Mesothelial cell of epicardium (in vitro differentiated cells): Measurements from ENCODE around the gene LYZL2. TPM values are rescaled to one million over a fixed set of nuclear protein-coding genes. Genes with fewer than 3 reads are reported as not detected.
"Not testable (repeated sequence)": the region's sequence is repeated elsewhere in the genome, so short reads cannot be mapped to it uniquely, and the experiment has no call there.

Experiments
- DNase-seq, 2 experiments: peaks; one replicate each; pipeline ENCODE4 v3.0.0; 2021; ENCODE audit warnings: low spot score in 2 of 2; ENCODE audit not compliant: unreplicated experiment in 2 of 2
- H3K27ac Mint-ChIP-seq: 2 replicates; pipeline ENCODE4 v1.8.0; 2021; ENCODE audit warnings: mixed read lengths
- H3K27me3 Mint-ChIP-seq: 2 replicates; pipeline ENCODE4 v1.8.0; 2021; ENCODE audit warnings: low read depth, mixed read lengths
- H3K36me3 Mint-ChIP-seq: 2 replicates; pipeline ENCODE4 v1.8.0; 2021; ENCODE audit warnings: mixed read lengths
- H3K4me1 Mint-ChIP-seq: 2 replicates; pipeline ENCODE4 v1.8.0; 2021; ENCODE audit warnings: mixed read lengths
- H3K4me3 Mint-ChIP-seq: 2 replicates; pipeline ENCODE4 v1.8.0; 2021; ENCODE audit warnings: mild to moderate bottlenecking, moderate library complexity, mixed read lengths
- H3K9me3 Mint-ChIP-seq: 2 replicates; pipeline ENCODE4 v1.8.0; 2021; ENCODE audit warnings: mixed read lengths
- total RNA-seq: library from RNA; stranded (reverse); gene quantifications from 3 replicates; pipeline ENCODE4 v1.2.1, GENCODE V29; 2021
- TF ChIP-seq, protein P1 (sequence below): fragments of 200-600 bp; sonication (generic); IDR thresholded peaks from one replicate; pipeline ENCODE4 v1.5.0; 2021; ENCODE audit warnings: antibody characterized with exemption; ENCODE audit not compliant: unreplicated experiment

The LYZL2 gene
- total RNA-seq, 1 donor from 2014 or later, result not detected

DNA sequence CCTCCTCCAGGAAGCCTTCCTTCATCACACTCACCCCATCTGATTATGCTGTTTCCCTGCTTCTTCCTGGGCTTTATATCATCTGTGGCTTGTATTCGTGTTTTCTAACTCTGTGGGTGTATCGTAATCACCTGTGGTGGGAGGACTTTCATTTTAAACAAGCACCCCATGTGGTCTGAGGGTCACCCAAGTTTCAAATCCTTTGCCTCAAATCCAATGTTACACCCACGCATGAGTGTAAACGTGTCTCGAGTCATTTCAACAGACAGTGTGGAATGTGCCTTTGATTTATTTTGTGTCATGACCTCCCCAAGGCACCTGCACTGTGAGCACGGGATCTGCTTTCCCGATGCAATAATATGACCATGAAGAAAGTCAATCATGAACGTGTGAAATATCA is 17.5 kb upstream of the LYZL2 start:
- H3K36me3 Mint-ChIP-seq, result no peaks in the 10 kb centered on the region
- H3K27me3 Mint-ChIP-seq, result peaks cover 15% of the 10 kb centered on the region
- H3K27ac Mint-ChIP-seq, result no peak overlapping the region
- H3K4me3 Mint-ChIP-seq, result no peak overlapping the region
- peaks cover 15% of the 10 kb centered on the region for H3K4me1 Mint-ChIP-seq
- no peaks in the 10 kb centered on the region for H3K9me3 Mint-ChIP-seq
- DNase-seq, result no peak
- TF ChIP-seq, protein P1, sequence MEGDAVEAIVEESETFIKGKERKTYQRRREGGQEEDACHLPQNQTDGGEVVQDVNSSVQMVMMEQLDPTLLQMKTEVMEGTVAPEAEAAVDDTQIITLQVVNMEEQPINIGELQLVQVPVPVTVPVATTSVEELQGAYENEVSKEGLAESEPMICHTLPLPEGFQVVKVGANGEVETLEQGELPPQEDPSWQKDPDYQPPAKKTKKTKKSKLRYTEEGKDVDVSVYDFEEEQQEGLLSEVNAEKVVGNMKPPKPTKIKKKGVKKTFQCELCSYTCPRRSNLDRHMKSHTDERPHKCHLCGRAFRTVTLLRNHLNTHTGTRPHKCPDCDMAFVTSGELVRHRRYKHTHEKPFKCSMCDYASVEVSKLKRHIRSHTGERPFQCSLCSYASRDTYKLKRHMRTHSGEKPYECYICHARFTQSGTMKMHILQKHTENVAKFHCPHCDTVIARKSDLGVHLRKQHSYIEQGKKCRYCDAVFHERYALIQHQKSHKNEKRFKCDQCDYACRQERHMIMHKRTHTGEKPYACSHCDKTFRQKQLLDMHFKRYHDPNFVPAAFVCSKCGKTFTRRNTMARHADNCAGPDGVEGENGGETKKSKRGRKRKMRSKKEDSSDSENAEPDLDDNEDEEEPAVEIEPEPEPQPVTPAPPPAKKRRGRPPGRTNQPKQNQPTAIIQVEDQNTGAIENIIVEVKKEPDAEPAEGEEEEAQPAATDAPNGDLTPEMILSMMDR, result no peak

DNA sequence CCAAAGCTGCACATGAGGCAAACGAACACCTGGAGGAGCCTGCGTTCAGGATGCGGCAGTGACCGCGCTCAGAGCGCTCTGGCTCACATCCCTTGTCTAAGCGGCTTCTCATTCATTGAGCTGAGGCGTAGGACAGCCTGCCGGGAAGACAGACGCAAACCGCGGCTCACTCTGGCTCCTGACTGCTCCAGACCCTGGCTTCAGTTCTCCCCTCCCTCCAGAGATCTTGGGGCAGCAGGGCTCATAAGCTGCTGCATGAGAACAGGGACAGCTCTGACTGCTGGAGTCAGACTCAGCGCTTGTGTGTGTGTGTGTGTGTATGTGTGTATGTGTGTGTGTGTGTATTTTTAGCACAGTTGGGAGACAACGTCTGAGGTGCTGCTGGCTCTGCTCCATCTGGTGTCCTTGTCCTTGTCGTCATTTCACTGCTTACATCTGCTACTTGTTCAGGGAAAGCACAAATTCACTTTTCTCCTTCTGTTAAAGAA is 15.8 kb upstream of the LYZL2 start:
- H3K4me3 Mint-ChIP-seq, result no peak overlapping the region
- H3K9me3 Mint-ChIP-seq, result no peaks in the 10 kb centered on the region
- H3K36me3 Mint-ChIP-seq, result no peaks in the 10 kb centered on the region
- no peak for DNase-seq
- TF ChIP-seq, protein P1, result no peak
- no peak overlapping the region for H3K27ac Mint-ChIP-seq
- H3K4me1 Mint-ChIP-seq, result peaks cover 15% of the 10 kb centered on the region
- peaks cover 19% of the 10 kb centered on the region for H3K27me3 Mint-ChIP-seq

DNA sequence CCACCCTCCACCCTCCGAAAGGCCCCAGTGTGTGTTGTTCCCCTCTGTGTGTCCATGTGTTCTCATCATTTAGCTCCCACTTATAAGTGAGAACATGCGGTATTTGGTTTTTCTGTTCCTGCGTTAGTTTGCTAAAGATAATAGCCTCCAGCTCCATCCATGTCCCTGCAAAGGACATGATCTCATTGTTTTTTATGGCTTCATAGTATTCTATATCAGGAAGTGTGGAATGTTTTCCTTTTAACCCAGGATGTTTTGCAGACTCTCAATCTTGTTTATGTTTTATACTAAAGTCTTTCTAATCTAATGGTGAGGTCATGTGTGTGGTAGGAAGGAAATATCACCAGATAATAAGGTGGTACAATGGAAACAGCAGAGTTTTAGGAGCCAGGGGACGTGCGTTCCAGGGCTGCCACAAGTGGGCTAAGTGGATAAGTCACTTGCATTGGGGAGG is 14.9 kb upstream of the LYZL2 start:
- not testable (repeated sequence) for H3K4me3 Mint-ChIP-seq, H3K9me3 Mint-ChIP-seq, H3K27ac Mint-ChIP-seq, H3K36me3 Mint-ChIP-seq, DNase-seq
- Mint-ChIP-seq H3K27me3 (peaks cover 19% of the 10 kb centered on the region), H3K4me1 (peaks cover 15% of the 10 kb centered on the region)

DNA sequence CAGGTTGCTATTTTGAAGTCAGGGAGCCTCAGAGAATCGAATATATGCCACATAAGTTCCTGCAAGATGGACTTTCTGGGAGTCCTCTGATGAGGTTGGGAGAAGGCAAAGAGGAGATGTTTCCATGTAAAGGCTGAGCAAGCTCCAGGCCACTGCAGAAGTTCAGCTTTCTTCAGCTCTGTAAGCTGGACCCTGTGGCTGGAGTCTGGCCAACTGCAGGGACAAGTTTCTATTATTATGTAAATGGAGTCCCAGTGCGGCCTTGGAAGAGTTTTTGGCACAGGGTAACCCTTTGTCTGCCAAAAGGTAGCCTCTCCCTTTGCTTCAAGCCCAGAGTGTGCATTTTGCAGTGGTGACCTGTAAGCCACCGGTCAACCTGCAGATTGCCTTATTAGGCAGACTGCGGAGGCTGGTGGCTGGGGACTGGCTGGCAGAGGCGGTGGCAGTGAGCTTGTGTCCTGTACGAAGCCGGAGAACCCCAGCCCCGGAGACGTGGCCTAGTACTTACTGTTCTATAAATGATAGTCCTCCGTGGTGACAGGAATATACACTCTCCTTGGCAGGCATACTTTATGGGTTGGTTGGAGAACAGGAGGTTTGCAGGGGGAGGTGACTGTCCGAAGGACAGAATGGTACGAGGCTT is 14.1 kb upstream of the LYZL2 start:
- not testable (repeated sequence) for H3K4me3 Mint-ChIP-seq, DNase-seq, H3K9me3 Mint-ChIP-seq, H3K36me3 Mint-ChIP-seq, H3K27ac Mint-ChIP-seq
- Mint-ChIP-seq H3K27me3 (peaks cover 19% of the 10 kb centered on the region), H3K4me1 (peaks cover 15% of the 10 kb centered on the region)

DNA sequence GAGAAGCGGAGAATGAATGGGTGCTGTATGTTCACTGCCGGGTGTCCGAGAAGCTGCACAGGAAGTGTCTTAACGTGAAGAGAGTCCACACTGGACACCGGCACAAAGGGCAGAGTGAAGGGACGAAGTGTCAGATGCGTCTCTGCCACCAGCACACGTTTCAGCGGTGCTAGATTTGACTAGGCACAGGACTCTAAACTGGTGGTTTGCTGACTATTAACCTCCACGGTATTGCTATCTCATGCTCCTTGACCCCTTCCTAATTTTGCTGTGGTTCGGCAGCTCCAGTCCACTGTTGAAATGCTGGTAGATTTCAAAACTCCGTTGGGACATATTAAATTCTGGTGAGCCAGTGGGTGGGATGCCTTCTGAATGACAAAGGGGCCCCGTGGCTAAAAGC is 13.3 kb upstream of the LYZL2 start:
- not testable (repeated sequence) for H3K36me3 Mint-ChIP-seq, H3K27ac Mint-ChIP-seq, H3K4me3 Mint-ChIP-seq, H3K9me3 Mint-ChIP-seq, DNase-seq
- peaks cover 19% of the 10 kb centered on the region for H3K27me3 Mint-ChIP-seq
- peaks cover 15% of the 10 kb centered on the region for H3K4me1 Mint-ChIP-seq

DNA sequence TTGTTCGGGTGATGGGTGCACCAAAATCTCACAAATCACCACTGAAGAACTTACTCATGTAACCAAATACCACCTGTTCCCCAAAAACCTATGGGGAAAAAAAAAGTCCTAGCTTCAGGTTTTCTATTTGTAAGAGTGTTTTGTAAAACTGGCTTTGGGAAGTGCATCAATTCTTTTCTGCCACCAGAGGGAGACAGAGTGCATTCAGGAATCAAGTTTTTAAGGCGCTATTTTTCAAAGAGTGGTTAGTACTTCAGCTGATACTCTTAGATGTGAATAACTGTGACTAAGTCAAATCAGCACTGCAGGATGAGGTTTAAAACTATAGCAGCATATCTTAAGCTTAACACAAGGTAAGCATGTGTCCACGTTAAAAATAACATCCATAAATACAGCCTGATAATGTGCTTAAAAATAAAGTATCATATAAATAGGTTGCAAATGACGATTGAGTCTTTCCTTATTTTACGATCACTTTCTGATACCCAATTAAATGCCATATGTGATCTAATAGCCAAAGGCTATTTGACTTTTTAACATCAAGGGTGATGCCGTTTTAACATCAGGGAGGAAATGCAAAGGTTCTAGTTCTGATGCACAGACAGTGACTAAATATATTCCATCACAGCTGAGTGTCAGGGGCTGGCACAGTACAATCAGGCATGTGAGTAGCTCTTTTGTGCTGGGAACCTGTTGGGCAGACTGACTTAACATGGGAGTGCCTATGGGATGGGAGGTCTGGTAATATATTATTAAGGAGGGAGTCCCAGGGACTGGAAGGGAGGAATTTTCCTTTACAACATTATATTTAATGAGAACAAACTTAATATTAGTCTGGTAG is 10.6 kb upstream of the LYZL2 start:
- no peak overlapping the region for H3K4me3 Mint-ChIP-seq
- DNase-seq, result no peak
- H3K36me3 Mint-ChIP-seq, result no peaks in the 10 kb centered on the region
- H3K9me3 Mint-ChIP-seq, result no peaks in the 10 kb centered on the region
- no peak overlapping the region for H3K27ac Mint-ChIP-seq
- peaks cover 12% of the 10 kb centered on the region for H3K4me1 Mint-ChIP-seq
- TF ChIP-seq, protein P1, result peak; percentile 93
- H3K27me3 Mint-ChIP-seq, result peaks cover 13% of the 10 kb centered on the region

DNA sequence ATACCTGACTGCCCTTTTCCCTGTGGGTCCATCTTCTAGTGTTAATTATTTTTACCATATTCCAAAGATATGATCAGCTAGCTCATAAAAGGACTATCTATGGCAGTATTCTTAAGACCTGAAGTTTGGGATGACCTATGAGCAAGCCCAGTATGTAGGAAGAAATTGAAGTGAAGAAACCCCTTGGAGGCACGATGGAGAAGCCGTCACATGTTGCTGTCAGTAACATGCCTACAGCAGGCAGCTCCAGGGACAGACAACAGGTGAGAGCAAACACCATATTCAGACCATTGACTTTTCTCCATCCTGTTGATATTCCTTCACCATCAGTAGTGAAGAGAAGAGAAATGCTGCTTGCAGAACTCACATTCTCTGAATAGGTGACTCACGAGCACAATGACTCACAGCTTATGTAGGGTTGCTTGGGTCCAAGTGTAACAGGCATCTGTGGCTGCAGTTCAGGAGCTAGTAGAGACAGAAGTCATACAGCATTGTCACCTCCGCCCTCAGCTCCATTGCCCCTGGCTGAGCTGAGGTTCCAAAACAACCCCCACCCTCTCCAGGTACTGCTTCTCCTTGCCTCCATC is 8.4 kb upstream of the LYZL2 start:
- no peaks in the 10 kb centered on the region for H3K9me3 Mint-ChIP-seq

More for the DNA sequence above, 8.4 kb upstream of the LYZL2 start:
- no peak overlapping the region for H3K27ac Mint-ChIP-seq
- TF ChIP-seq, protein P1, result no peak
- peaks cover 8% of the 10 kb centered on the region for H3K27me3 Mint-ChIP-seq
- no peak overlapping the region for H3K4me3 Mint-ChIP-seq
- no peaks in the 10 kb centered on the region for H3K36me3 Mint-ChIP-seq
- H3K4me1 Mint-ChIP-seq, result no peaks in the 10 kb centered on the region
- DNase-seq, result no peak
